GM12878 (cell line): ENCODE data around the gene TARBP2. TPM values are rescaled to one million over a fixed set of nuclear protein-coding genes. Genes with fewer than 3 reads are reported as not detected.

Experiments used
- HDGF ChIP-seq: fragments of 450-650 bp; IDR thresholded peaks from 2 replicates; pipeline ENCODE4 v1.6.1; 2016; ENCODE audit warnings: antibody characterized with exemption
- MTA2 ChIP-seq: fragments of 450-650 bp; IDR thresholded peaks from 2 replicates; pipeline ENCODE4 v1.6.1; 2016; ENCODE audit warnings: low read depth, mild to moderate bottlenecking, moderate library complexity
- POU2F2 ChIP-seq: IDR thresholded peaks from 3 replicates; pipeline ENCODE4 v1.6.1; 2011; ENCODE audit warnings: low read depth, mild to moderate bottlenecking, low read length, borderline replicate concordance
- RCOR1 ChIP-seq: conservative IDR thresholded peaks from 2 replicates; pipeline ENCODE4 v1.6.1; 2012; ENCODE audit warnings: low read depth, low read length, improper control_type of control experiment
- SPI1 ChIP-seq: IDR thresholded peaks from 2 replicates; pipeline ENCODE4 v1.6.1; 2011; ENCODE audit warnings: low read depth, mild to moderate bottlenecking, low read length, moderate library complexity, borderline replicate concordance; ENCODE audit not compliant: insufficient read depth
- SREBF1 ChIP-seq: IDR thresholded peaks from 2 replicates; pipeline ENCODE4 v1.6.1; 2012; ENCODE audit warnings: mild to moderate bottlenecking, low read length
- STAT1 ChIP-seq: fragments of 450-650 bp; conservative IDR thresholded peaks from 2 replicates; pipeline ENCODE4 v1.6.1; 2014; ENCODE audit warnings: antibody characterized with exemption, mild to moderate bottlenecking
- ZNF24 ChIP-seq: fragments of 450-650 bp; IDR thresholded peaks from 2 replicates; pipeline ENCODE4 v1.6.1; 2017; ENCODE audit warnings: antibody characterized with exemption, mild to moderate bottlenecking
- polyA plus RNA-seq, 11 experiments: library from polyadenylated mRNA; depleted of rRNA in 4 of 11; unstranded in 6 of 11; stranded (reverse) in 5 of 11; fragments of >200 nt; fragmentation: Nextera tagmentation in 4 of 11; fragmentation: Illumina TruSeq in 1 of 11; extraction: Ambion mirVana in 4 of 11; extraction: Trizol in 1 of 11; gene quantifications; 1 replicate in 1 of 11; 2 replicates in 10 of 11; pipeline versions ENCODE4 v1.2.1 to v1.2.3, GENCODE V29; 2011 to 2016; ENCODE audit warnings: inconsistent platforms in 2 of 11, missing spikeins in 2 of 11, low read depth in 1 of 11
- total RNA-seq, 4 experiments: library from RNA; depleted of rRNA in 3 of 4; stranded (reverse); fragments of >200 nt in 3 of 4; fragmentation: Illumina TruSeq in 1 of 4; extraction: Trizol in 1 of 4; gene quantifications; 2 replicates each; pipeline versions ENCODE4 v1.2.1 to v1.2.3, GENCODE V29; 2013 to 2021
- TF ChIP-seq, protein P1 (sequence below): fragments of 450-650 bp; formaldehyde crosslinking; IDR thresholded peaks from 2 replicates; pipeline ENCODE4 v1.4.0; 2020; ENCODE audit warnings: mild to moderate bottlenecking, moderate library complexity

TARBP2 gene
- total and polyA plus RNA-seq, 10 of the 15 experiments (the other 5 are each of a cell fraction or from before 2014, with no cell fraction given), result 5.5 to 60.1 (median 36.8) TPM

DNA sequence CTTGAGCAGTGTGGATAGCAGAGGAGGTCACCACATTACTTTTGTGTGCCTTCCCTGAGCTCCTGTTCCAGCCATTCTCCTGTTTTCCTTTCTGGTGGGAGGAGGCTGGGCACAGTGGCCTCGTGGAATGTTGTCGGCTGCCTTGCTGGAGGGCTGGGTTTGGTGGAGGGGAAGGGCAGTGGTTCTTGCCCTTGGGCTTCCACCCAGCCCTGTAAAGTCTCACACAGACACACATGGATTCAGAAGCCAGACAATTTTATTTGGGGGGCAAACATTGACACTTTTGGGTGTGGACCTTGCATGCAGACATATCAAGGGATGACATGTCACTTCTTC lies 5.3 kb downstream of the TARBP2 start (continued):
- TF ChIP-seq STAT1 (no peak), SPI1 (no peak), POU2F2 (no peak), MTA2 (no peak), RCOR1 (no peak), ZNF24 (no peak), HDGF (no peak), SREBF1 (no peak)
- TF ChIP-seq, protein P1, sequence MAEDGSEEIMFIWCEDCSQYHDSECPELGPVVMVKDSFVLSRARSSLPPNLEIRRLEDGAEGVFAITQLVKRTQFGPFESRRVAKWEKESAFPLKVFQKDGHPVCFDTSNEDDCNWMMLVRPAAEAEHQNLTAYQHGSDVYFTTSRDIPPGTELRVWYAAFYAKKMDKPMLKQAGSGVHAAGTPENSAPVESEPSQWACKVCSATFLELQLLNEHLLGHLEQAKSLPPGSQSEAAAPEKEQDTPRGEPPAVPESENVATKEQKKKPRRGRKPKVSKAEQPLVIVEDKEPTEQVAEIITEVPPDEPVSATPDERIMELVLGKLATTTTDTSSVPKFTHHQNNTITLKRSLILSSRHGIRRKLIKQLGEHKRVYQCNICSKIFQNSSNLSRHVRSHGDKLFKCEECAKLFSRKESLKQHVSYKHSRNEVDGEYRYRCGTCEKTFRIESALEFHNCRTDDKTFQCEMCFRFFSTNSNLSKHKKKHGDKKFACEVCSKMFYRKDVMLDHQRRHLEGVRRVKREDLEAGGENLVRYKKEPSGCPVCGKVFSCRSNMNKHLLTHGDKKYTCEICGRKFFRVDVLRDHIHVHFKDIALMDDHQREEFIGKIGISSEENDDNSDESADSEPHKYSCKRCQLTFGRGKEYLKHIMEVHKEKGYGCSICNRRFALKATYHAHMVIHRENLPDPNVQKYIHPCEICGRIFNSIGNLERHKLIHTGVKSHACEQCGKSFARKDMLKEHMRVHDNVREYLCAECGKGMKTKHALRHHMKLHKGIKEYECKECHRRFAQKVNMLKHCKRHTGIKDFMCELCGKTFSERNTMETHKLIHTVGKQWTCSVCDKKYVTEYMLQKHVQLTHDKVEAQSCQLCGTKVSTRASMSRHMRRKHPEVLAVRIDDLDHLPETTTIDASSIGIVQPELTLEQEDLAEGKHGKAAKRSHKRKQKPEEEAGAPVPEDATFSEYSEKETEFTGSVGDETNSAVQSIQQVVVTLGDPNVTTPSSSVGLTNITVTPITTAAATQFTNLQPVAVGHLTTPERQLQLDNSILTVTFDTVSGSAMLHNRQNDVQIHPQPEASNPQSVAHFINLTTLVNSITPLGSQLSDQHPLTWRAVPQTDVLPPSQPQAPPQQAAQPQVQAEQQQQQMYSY (CRISPR knock-in tag), result no peak
- TF ChIP-seq, all 136 proteins: peak for 0
